Vagina (tissue), 2 donors: ENCODE results near the gene ARHGEF2.

Experiments
- POLR2A ChIP-seq, 2 donors: fragments of 450-650 bp; IDR thresholded peaks; one replicate each; pipeline ENCODE4 v1.6.1; 2017; ENCODE audit warnings: antibody characterized with exemption in 2 of 2, mild to moderate bottlenecking in 2 of 2, moderate library complexity in 2 of 2
- TF ChIP-seq, protein P1 (sequence below), 3 experiments: fragments of 450-650 bp in 2 of 3; fragments of 200-600 bp in 1 of 3; sonication (generic) in 1 of 3; IDR thresholded peaks; one replicate each; pipeline ENCODE4 v1.5.1; 2017 to 2019; ENCODE audit warnings: antibody characterized with exemption in 3 of 3, mild to moderate bottlenecking in 2 of 3, moderate library complexity in 2 of 3

DNA sequence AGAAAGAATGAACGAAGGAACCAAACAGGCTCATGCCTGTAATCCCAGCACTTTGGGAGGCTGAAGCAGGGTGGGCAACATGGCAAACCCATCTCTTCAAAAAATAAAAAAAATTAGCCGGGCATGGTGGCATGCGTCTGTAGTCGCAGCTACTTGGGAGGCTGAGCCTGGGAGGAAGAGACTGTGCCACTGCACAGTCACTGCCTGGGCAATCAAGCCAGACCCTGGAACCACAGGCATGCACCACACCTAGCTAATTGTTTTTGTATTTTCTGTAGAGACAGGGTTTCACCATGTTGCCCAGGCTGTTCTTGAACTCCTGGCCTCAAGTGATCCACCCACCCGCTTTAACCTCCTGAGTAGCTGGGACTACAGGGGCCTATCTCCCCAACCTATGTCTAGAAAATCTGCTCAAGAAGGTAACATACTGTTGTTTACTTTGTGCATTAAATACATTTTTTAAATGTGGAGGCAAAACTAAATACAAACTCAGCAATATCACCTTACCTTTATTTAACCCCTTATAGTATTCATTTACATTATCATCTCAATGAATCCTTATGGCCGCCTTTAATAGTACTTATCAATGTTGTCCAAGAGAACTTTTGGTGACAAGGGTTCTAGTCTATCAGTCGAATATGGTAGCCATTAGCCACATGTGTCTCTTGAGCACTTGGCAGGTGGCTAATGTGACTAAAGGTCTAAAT, 46.9 kb downstream of the ARHGEF2 start:
- TF ChIP-seq, protein P1, sequence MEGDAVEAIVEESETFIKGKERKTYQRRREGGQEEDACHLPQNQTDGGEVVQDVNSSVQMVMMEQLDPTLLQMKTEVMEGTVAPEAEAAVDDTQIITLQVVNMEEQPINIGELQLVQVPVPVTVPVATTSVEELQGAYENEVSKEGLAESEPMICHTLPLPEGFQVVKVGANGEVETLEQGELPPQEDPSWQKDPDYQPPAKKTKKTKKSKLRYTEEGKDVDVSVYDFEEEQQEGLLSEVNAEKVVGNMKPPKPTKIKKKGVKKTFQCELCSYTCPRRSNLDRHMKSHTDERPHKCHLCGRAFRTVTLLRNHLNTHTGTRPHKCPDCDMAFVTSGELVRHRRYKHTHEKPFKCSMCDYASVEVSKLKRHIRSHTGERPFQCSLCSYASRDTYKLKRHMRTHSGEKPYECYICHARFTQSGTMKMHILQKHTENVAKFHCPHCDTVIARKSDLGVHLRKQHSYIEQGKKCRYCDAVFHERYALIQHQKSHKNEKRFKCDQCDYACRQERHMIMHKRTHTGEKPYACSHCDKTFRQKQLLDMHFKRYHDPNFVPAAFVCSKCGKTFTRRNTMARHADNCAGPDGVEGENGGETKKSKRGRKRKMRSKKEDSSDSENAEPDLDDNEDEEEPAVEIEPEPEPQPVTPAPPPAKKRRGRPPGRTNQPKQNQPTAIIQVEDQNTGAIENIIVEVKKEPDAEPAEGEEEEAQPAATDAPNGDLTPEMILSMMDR (IDR thresholded peaks at IDR 0.05) = no peak
- TF ChIP-seq POLR2A (IDR thresholded peaks at IDR 0.05) = no peak
